Gastrocnemius medialis (tissue), 4 donors: ENCODE measurements around the gene FUCA2. TPM values are rescaled to one million over a fixed set of nuclear protein-coding genes. Genes with fewer than 3 reads are reported as not detected.

Source experiments
- ATAC-seq, 2 donors: fragments of 150-250 bp; one replicate each; pipeline ENCODE4 v1.9.1; 2016
- DNase-seq, 2 donors: peaks; one replicate each; pipeline ENCODE4 v3.0.0-alpha.2; 2019
- H3K27ac ChIP-seq, 4 donors: fragments of 200-600 bp; sonication (generic); 1 replicate in 1 of 4; 2 replicates in 3 of 4; pipeline ENCODE4 v1.5.1; 2016 to 2018; ENCODE audit warnings: mild to moderate bottlenecking in 2 of 4, moderate library complexity in 1 of 4
- H3K27me3 ChIP-seq, 3 donors: fragments of 200-600 bp; sonication (generic) in 2 of 3; 1 replicate in 1 of 3; 2 replicates in 2 of 3; pipeline versions ENCODE4 v1.5.1 to v1.6.0; 2016 to 2019; ENCODE audit warnings: mild to moderate bottlenecking in 1 of 3, moderate library complexity in 1 of 3
- H3K36me3 ChIP-seq, 2 donors: fragments of 200-600 bp; sonication (generic) in 1 of 2; one replicate each; pipeline ENCODE4 v1.5.1; 2017 to 2018
- H3K4me1 ChIP-seq, 2 donors: fragments of 200-600 bp; sonication (generic) in 1 of 2; one replicate each; pipeline ENCODE4 v1.5.1; 2016 to 2017; ENCODE audit warnings: mild to moderate bottlenecking in 2 of 2
- H3K4me3 ChIP-seq, 4 donors: fragments of 200-600 bp; sonication (generic) in 3 of 4; 1 replicate in 1 of 4; 2 replicates in 3 of 4; pipeline ENCODE4 v1.5.1; 2016 to 2019; ENCODE audit warnings: mild to moderate bottlenecking in 2 of 4
- H3K9me3 ChIP-seq, 3 donors: fragments of 200-600 bp; sonication (generic) in 2 of 3; 1 replicate in 1 of 3; 2 replicates in 2 of 3; pipeline ENCODE4 v1.5.1; 2016 to 2019
- POLR2A ChIP-seq, 2 donors: fragments of 450-650 bp; IDR thresholded peaks; one replicate each; pipeline ENCODE4 v1.6.1; 2017; ENCODE audit warnings: antibody characterized with exemption in 2 of 2, mild to moderate bottlenecking in 2 of 2, moderate library complexity in 2 of 2
- in situ Hi-C, 4 donors: fragments of 200-750 bp; cut with MboI; loops; one replicate each; pipeline versions ENCODE4 v1.15.0 to v1.8.0; 2017; ENCODE audit warnings: low sequenced_read_pairs in 4 of 4
- intact Hi-C: fragments of 100-400 bp; cut with DNase I; formaldehyde crosslinking; loops from one replicate; pipeline ENCODE4 v1.15.1; 2023; ENCODE audit warnings: low total_unique reads
- total RNA-seq, 4 donors: library from RNA; depleted of rRNA; stranded (reverse); fragments of >200 nt; gene quantifications; one replicate each; pipeline versions ENCODE4 v1.1.0 to v1.2.3, GENCODE V29; 2016
- TF ChIP-seq, protein P1 (sequence below), 5 experiments: fragments of 450-650 bp in 3 of 5; fragments of 200-600 bp in 2 of 5; sonication (generic) in 2 of 5; IDR thresholded peaks in 4 of 5; conservative IDR thresholded peaks in 1 of 5; 1 replicate in 4 of 5; 2 replicates in 1 of 5; pipeline ENCODE4 v1.5.1; 2016 to 2019; ENCODE audit warnings: antibody characterized with exemption in 5 of 5, mild to moderate bottlenecking in 3 of 5, moderate library complexity in 3 of 5

The FUCA2 gene
- total RNA-seq, 4 donors from 2014 or later: 2.9 to 13.9 (median 6.3) TPM

DNA sequence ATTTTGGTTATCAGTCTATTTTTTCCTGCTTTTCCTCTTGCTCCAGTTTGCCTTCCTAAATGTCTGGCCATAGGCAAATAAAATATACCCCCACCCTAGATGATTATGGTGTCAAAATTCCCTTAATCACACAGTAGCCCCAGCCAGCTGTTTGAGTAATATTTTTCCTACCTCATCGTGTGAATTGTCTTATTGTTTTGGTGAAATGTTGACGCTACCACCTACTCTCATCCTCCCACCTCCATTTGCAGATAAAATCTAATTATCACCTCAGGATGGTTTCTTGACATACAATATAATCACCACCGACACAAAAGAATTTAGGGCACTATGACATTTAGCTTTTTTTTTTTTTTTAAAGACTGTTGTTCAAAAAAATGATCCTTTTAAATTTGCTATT lies 44.1 kb upstream of the FUCA2 start:
- ATAC-seq (no peak), DNase-seq (no peak)
- intact Hi-C loops (no loop called here), in situ Hi-C loops (no loop called here)
- no peak overlapping the region for H3K4me3 ChIP-seq
- no peaks in the 10 kb centered on the region for H3K9me3 ChIP-seq
- H3K27ac ChIP-seq: no peak overlapping the region
- no peaks in the 10 kb centered on the region for H3K27me3 ChIP-seq
- H3K36me3 ChIP-seq: no peaks in the 10 kb centered on the region
- no peak for TF ChIP-seq POLR2A (IDR thresholded peaks at IDR 0.05)
- TF ChIP-seq, protein P1, sequence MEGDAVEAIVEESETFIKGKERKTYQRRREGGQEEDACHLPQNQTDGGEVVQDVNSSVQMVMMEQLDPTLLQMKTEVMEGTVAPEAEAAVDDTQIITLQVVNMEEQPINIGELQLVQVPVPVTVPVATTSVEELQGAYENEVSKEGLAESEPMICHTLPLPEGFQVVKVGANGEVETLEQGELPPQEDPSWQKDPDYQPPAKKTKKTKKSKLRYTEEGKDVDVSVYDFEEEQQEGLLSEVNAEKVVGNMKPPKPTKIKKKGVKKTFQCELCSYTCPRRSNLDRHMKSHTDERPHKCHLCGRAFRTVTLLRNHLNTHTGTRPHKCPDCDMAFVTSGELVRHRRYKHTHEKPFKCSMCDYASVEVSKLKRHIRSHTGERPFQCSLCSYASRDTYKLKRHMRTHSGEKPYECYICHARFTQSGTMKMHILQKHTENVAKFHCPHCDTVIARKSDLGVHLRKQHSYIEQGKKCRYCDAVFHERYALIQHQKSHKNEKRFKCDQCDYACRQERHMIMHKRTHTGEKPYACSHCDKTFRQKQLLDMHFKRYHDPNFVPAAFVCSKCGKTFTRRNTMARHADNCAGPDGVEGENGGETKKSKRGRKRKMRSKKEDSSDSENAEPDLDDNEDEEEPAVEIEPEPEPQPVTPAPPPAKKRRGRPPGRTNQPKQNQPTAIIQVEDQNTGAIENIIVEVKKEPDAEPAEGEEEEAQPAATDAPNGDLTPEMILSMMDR (IDR thresholded peaks at IDR 0.05 in 4 of 5, conservative IDR thresholded peaks at IDR 0.05 in 1 of 5): no peak
- no peaks in the 10 kb centered on the region for H3K4me1 ChIP-seq

GRCh38 chr6:143555071-143555492 lies 43.6 kb upstream of the FUCA2 start:
- ATAC-seq (no peak), DNase-seq (no peak)
- Histone ChIP-seq H3K9me3 (no peaks in the 10 kb centered on the region), H3K27me3 (no peaks in the 10 kb centered on the region), H3K4me3 (no peak overlapping the region), H3K27ac (no peak overlapping the region), H3K36me3 (no peaks in the 10 kb centered on the region), H3K4me1 (no peaks in the 10 kb centered on the region)
- TF ChIP-seq POLR2A (IDR thresholded peaks at IDR 0.05): no peak
- TF ChIP-seq, protein P1 (IDR thresholded peaks at IDR 0.05 in 4 of 5, conservative IDR thresholded peaks at IDR 0.05 in 1 of 5): no peak
- intact Hi-C loops (no loop called here), in situ Hi-C loops (no loop called here)

GRCh38 chr6:143553337-143553736 lies 41.8 kb upstream of the FUCA2 start:
- Histone ChIP-seq H3K36me3 (no peaks in the 10 kb centered on the region), H3K27ac (no peak overlapping the region), H3K4me3 (no peak overlapping the region), H3K27me3 (no peaks in the 10 kb centered on the region), H3K9me3 (no peaks in the 10 kb centered on the region), H3K4me1 (no peaks in the 10 kb centered on the region)
- no peak for ATAC-seq
- DNase-seq: no peak
- no peak for TF ChIP-seq POLR2A (IDR thresholded peaks at IDR 0.05)
- TF ChIP-seq, protein P1 (IDR thresholded peaks at IDR 0.05 in 4 of 5, conservative IDR thresholded peaks at IDR 0.05 in 1 of 5): no peak
- intact Hi-C loops (no loop called here), in situ Hi-C loops (no loop called here)

DNA sequence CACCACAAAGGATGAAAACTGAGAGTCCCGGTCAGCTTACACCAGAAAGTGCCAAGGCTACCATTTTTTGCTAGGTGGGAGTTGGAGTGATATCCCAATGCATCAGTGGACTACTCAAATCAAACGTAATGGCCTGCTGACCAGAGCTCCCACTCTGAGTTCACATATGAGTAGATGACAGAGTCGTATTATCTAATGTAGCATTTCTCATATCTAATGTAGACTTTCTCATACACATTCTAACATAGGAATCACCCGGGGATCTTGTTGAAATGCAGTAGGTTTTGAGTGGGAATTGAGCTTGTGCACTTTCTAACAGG lies 38.4 kb upstream of the FUCA2 start:
- no peak overlapping the region for H3K4me3 ChIP-seq
- in situ Hi-C loops: no loop called here
- ATAC-seq: no peak
- no peak overlapping the region for H3K27ac ChIP-seq
- DNase-seq: no peak
- no peaks in the 10 kb centered on the region for H3K36me3 ChIP-seq
- no peaks in the 10 kb centered on the region for H3K4me1 ChIP-seq
- H3K9me3 ChIP-seq: no peaks in the 10 kb centered on the region
- intact Hi-C loops: no loop called here
- TF ChIP-seq, protein P1 (IDR thresholded peaks at IDR 0.05 in 4 of 5, conservative IDR thresholded peaks at IDR 0.05 in 1 of 5): no peak
- no peak for TF ChIP-seq POLR2A (IDR thresholded peaks at IDR 0.05)
- H3K27me3 ChIP-seq: no peaks in the 10 kb centered on the region

- Histone ChIP-seq H3K9me3 (no peaks in the 10 kb centered on the region), H3K27me3 (no peaks in the 10 kb centered on the region), H3K27ac (no peak overlapping the region), H3K36me3 (no peaks in the 10 kb centered on the region), H3K4me1 (no peaks in the 10 kb centered on the region), H3K4me3 (no peak overlapping the region)
- in situ Hi-C loops: no loop called here
- intact Hi-C loops: no loop called here
- ATAC-seq: no peak
- no peak for DNase-seq
- TF ChIP-seq POLR2A (IDR thresholded peaks at IDR 0.05): no peak
- TF ChIP-seq, protein P1 (IDR thresholded peaks at IDR 0.05 in 4 of 5, conservative IDR thresholded peaks at IDR 0.05 in 1 of 5): no peak
These were observed 37.9 kb upstream of the FUCA2 start for GRCh38 chr6:143549221-143549948.
